ENCODE data around the gene PACS1.
"Not testable (repeated sequence)": the region's sequence is repeated elsewhere in the genome, so short reads cannot be mapped to it uniquely, and the experiment has no call there.

PACS1 gene

DNA sequence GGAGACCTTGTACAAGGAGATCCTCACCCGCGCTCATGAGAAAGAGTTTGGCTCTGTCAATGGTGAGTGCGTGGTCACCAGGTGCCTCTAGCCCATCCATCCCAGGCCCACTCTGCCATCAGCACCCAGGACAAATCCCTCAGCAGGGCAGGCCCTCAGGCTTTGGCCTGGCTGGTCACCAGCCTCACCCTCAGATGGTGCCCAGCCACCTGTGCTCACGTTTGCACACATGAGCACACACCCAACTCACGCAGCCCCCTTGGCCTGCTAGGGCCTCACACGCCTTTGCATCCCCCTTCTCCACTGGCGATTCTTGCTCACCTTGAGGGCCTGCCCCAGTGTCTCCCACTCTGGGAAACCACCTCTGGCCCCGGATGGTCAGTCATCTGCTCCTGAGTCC lies 194.3 kb downstream of the PACS1 start:
- FAIRE-seq: no peak

DNA sequence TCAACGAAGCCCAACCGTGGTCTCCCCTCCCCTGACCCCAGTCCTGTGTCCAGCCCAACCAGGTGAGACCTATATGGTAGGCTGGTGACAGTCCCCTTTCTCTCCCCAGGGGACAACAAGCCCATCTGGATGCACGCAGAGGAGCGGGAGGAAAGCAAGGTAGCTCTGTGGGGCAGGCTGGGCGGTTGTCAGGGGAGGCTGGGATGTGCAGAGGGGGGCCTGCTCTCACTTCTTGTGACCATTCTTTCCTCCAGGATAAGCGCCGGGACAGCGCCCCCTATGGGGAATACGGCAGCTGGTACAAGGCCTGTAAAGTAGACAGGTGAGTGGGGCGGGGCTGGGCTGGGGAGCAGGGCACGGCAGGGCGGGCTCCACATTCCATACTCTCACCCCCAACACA lies 194.8 kb downstream of the PACS1 start:
- no peak for FAIRE-seq

DNA sequence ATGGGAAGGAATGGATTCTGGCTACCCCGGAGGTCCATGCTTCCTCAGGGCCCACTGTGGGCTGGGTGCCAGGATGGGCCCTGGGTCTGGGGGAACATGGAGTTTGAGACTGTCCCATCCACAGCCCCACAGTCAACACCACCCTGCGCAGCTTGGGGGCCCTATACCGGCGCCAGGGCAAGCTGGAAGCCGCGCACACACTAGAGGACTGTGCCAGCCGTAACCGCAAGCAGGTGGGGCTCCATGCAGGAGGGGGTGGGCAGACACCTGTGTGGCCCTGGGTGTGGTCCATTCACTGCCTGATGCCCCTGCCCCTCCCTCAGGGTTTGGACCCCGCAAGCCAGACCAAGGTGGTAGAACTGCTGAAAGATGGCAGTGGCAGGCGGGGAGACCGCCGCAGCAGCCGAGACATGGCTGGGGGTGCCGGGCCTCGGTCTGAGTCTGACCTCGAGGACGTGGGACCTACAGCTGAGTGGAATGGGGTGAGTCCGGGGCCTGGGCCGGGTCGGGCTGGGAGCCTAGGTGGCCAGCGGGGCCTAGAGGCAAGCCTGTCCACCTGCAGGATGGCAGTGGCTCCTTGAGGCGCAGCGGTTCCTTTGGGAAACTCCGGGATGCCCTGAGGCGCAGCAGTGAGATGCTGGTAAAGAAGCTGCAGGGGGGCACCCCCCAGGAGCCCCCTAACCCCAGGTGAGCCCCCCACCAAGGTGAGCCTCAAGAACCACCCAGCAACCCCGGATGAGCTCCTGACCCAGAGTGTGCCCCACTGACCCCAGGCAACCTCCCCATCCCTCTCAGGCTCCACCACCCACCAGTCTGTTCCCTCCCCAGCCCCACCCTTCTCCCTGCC lies 195.7 kb downstream of the PACS1 start:
- no peak for FAIRE-seq

DNA sequence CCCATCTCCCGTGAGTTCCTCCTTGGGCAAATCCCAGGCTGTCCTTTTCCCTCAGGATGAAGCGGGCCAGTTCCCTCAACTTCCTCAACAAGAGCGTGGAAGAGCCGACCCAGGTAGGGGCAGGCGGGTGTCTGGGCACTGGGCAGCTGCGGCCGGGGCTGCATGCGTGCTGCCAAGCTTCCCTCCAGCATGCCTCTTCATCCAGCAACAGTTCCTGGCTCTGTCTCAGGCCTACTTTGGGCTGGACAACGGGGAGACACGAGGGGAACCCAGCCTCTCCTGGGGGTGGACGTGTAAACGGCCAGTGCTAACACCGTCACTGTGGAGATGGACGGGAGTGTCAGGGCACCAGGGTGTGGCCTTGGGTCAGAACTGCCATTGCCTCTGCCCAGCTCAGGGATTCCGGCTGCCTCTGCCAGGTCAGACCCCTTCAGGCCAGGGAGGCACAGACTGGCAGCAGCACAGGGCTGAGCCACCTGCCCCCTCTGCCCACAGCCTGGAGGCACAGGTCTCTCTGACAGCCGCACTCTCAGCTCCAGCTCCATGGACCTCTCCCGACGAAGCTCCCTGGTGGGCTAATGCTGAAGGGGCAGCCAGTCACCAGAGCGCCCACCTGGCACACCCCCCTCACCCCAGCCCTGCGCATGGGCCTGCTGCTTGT lies 196.4 kb downstream of the PACS1 start:
- no peak for FAIRE-seq

DNA sequence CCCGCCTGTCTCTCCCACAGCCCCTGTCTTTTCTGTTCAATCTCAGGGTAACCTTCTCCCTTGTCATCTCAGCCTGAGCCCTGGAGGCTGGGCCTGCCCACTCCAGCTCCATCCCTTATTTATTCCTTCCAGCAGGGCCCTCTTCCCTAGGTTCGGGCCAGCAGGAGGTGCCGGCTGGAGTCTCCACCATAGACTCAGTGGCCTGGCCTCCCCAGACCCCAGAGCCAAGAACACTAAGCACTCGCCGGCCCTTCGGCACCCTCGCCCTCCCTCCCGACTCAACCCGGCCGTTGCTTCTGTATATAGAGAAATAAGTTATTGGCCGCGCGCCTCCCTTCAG lies 196.9 kb downstream of the PACS1 start:
- no peak for FAIRE-seq

DNA sequence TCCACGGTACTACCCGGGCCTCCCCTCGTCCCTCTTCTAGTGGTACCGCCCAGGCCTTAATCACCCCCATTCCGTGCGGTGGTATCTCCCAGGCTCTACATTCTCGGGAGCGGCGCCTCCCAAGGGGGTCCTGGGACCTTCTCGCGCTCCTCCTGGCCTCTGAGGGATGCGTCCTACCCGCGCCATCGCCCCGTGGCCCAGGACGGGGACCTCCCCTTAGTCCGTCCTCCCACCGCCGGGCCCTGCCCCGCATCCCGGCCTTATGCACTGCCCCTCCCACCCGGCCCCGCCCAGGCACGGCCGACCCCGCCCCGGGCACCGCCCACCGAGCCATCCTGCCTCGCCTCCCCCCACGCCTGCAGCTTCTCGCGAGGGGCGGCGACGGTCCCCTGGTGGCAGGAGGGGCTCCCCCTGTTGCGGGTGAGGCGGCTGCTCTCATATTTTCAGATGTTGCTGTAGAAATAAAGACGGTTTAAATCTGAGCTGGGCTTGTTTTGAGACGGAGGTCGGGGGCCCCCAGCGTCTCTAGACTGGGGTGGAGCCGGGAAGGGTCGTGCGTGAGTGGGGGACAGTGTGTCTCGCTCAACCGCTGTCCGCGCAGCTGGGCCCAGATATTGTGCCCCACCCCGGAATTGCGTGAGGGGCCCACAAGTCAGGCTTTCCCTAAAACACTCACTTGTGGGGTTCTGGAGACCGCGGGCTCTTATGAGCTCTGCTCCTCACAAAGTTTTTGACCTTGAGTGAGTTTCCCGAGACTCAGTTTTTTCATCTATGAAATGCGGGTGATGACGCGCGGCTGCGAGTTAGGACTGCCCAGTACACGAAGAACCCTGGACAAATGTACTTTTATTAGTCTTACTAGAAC lies 197.5 kb downstream of the PACS1 start:
- FAIRE-seq: no peak

DNA sequence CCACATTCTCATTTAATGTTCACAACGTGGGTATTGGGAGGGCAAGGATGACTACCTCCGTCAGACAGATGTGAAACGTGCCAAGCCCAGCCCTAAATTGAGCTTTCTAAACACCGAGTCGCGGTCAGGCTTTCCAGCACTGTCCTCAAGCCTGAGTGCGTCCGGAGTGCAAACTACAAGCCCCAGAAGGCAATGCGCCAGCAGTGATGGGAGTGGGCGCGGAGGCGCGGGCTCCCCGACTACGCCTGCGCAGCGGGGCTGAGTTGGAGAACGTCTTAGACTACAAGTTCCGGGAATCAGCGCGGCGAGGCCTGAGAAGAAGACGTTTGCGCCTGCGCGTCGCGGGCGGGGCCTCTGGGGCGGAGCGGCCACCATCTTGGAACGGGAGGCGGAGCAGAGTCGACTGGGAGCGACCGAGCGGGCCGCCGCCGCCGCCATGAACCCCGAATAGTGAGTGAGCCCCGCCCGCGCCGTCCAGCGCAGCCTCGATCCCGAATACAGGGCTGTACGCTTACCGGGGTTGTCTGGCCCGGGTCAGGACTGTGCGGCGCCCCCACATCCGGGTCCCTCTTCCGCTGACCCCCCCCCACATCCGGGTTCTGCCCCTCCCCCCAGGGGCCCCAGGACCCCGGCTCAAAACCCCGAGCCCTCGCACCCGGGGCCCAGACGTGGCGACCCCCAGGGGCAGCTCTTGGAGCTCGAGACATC lies 198.3 kb downstream of the PACS1 start, which contains the start of gene RAB1B:
Gene RAB1B (plus strand): TSS at position 396 of the 708 bp plus-strand sequence. CDS start 41 bp downstream, at position 437.
- peak; percentile 98 for FAIRE-seq

DNA sequence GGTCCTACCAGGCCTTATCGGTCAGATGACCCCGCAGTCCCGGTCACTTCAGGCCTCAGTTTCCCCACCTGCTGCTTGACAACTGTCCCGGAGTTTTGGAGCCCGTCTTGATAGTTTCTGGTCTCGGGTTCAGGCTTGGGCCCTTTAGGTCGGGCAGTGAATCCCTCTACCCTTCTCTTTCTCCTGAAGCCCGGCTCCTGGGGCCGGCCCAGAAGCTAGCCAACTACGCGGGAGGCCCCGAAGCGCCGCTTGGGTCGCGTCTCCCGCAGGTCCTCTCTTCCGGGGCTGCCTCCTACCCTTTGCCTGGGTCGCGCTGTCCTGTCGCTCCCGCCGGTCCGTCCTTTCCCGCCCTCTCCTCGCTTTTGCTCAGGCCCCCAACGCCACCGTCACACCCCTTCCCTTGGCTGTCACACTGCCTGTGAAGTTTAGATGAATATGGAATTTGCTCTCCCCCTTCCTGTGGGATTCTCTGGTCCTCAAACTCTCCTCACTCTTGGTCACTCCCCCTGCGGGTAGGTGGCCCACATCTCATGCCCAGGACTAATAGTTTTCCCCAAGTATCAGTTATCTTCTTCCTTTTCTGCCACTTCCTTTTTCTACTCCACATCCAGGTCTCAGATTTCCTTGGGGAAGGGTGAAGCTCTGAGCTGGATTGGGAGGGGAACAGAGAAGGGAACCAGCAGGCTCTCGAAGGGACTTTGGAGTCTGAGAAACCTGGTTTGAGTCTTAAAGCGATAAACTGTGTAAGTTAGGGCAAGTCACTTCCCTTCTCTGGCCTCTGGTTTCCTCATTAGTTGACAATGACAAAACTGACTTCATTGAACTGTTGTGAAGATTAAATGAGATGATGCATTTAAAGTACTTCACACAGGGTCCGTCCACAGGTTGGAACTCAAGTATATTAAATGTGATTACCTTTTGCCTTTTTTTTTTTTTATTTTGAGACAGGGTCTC lies 199.2 kb downstream of the PACS1 start:
- FAIRE-seq: no peak

DNA sequence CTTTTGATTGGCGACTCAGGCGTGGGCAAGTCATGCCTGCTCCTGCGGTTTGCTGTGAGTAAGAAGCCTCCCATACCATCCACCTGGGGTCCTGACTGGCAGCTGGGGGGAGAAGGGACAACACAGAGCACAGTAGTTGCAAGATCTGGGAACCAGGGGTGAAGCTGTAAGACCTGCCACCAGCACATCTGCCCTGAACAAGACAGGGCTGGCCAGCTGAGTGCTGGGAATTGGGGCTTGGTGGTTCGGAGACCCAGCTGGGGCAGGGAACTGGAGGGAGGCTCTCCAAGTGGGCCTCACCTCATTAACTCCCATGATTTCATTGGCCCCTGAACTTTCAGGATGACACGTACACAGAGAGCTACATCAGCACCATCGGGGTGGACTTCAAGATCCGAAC lies 201.7 kb downstream of the PACS1 start:
- no peak for FAIRE-seq

DNA sequence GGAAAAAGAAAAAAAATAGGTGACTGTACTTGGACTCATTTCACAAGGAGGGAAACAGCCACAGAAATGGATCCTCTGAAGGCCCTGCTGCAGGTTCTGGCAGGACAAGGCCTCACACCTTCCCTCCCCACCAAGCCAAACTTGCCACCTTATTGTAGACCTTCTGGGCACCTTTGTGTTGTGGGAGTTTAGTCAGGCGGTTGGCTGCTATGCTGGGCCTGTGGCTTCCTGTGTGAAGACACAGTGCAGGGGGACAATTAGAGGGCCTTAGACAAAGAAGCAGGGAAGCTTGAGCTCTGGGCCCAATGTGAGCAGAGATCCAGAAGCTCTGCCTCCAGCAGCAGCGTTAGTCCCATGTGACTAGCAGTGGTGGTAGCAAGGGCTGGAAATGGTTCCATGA lies 202.5 kb downstream of the PACS1 start:
- no peak for FAIRE-seq

DNA sequence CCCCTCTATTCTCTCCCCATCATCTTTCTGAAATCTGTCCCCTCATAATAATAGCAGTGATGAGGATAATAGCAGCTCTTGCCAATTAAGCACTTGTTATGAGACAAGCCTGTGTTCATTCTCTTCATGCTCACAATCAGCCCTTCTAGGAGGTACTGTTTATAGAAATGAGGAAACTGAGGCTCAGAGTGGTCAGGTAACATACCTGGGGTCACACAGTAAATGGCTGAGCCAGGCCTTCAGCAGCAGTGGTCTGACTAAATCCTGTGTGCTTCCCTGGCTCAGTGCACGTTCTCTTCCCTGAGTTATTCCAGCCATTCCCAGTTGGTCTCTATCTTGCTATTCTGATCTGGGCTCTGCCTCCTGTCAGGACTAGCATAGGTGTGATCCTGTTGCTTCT lies 204.1 kb downstream of the PACS1 start:
- no peak for FAIRE-seq

DNA sequence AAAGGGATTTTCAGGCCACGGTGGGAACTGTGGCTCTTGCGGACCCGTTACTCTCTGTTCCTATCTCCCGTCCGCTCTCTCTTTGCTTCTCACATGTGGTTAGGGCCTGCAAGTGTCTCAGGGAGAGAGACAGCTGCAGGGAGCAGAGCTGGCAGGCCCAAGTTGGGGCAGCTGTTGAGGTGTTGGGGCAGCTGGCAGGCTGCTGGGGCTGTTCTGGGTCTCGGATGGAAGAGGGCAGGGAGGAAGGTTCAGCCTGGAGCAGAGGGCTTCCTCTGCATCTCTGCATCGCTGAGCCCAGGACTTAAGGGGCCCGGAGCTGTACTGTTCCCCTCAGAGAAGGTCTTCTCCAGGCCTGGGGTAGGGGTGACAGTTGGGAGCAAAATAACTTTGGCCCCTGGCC lies 205.3 kb downstream of the PACS1 start:
- no peak for FAIRE-seq

DNA sequence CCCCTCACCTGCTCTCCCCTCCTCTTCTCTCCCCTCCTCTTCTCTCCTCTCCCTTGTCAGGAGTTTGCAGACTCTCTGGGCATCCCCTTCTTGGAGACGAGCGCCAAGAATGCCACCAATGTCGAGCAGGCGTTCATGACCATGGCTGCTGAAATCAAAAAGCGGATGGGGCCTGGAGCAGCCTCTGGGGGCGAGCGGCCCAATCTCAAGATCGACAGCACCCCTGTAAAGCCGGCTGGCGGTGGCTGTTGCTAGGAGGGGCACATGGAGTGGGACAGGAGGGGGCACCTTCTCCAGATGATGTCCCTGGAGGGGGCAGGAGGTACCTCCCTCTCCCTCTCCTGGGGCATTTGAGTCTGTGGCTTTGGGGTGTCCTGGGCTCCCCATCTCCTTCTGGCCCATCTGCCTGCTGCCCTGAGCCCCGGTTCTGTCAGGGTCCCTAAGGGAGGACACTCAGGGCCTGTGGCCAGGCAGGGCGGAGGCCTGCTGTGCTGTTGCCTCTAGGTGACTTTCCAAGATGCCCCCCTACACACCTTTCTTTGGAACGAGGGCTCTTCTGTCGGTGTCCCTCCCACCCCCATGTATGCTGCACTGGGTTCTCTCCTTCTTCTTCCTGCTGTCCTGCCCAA lies 206.0 kb downstream of the PACS1 start:
- FAIRE-seq: no peak

DNA sequence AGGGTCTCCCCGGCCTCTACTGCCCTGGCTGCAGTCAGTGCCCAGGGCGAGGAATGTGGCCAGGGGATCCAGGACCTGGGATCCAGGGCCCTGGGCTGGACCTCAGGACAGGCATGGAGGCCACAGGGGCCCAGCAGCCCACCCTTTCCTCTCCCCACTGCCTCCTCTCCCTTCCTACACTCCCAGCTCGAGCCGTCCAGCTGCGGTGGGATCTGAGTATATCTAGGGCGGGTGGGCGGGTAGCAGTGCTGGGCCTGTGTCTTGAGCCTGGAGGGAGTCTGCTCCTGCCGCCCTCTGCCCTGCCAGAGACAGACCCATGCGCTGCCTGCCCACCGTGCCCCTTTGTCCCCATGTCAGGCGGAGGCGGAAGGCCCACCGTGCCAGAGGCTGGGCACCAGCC lies 206.5 kb downstream of the PACS1 start:
- not testable (repeated sequence) for FAIRE-seq

DNA sequence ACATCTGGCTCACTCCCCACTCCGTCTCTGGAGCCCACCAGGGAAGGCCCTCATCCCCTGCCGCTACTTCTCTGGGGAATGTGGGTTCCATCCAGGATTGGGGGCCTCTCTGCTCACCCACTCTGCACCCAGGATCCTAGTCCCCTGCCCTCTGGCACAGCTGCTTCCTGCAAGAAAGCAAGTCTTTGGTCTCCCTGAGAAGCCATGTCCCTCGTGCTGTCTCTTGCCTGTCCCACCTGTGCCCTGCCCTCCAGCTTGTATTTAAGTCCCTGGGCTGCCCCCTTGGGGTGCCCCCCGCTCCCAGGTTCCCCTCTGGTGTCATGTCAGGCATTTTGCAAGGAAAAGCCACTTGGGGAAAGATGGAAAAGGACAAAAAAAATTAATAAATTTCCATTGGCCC lies 207.0 kb downstream of the PACS1 start:
- not testable (repeated sequence) for FAIRE-seq

DNA sequence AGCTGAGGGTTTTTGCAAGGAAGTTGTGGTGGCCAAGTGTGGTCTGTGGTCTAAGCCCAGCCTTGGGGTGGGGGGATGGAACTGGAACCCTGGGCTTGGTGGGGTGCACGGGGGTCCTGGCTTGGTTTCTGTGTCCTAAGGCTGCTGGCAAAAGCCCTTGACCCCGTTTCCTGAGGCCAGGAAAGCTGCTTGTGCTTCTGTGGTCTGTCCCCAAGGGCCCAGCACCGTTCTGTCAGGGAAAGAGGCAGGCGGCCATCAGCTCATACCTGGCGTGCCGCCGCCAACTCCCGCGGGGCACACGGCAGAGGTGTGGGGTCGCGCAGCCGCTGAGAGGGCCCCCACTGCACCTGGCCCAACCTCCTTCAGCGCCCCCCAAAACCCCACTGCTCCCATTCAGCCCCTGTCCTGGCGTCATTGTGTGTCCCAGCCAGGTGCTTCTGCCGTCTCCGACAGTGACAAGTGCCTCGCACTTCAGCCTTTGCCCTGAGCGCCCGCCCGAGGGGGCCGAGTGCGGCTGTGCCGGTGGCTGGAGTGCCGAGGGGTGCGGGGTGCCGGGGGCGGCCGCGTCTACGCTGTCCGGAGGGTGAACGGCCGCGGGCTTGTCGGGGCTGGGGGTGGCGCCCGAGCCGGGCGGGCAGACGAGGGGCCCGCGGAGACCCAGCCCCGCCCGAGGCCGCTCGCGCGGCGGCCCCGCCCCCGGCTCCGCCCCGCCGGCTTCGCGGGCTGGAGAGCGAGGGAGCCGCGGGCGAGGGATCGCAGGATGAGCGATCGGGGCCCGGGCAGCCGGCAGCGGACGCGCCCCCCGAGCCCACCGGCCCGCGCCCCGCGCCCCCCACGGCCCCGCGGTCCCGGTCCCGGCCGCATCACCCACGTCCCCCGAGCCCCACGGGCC lies 207.6 kb downstream of the PACS1 start, which contains the start of gene CNIH2:
Gene CNIH2 (plus strand): TSS at position 705 of the 892 bp plus-strand sequence. CDS start 282 bp downstream, outside the sequence.
- FAIRE-seq: no peak

DNA sequence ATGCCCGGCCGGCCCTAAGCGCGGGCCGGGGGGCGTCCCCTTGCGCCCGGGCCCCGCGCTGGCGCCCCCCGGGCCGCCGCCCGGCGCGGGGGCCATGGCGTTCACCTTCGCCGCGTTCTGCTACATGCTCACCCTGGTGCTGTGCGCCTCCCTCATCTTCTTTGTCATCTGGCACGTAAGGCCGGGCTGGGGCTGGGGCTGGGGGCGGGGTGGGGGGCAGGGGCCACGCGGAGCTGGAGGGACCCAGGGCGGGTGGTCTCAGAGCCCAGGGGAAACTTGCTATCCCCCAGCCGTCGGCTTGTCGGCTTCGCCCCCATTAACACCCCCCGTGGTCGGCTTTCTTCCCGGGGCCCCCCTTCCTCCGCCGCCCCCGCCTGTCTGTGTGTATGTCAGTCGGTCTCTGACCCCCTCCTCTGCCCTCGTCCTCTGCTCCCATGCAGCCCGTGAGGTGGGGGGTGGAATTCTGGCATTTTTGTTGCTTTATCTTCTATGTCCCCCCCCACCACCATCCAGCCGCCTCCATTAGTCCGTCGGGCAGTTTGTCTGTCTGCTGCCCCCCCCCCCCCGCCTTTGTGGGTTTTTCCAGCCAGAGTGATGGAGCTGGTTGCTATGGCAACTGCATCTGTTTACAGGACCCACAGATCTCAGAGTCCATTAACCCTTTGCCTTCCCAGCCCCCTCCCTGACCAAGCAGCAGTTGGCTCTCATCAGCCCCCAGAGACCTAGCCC lies 208.5 kb downstream of the PACS1 start:
- FAIRE-seq: no peak

DNA sequence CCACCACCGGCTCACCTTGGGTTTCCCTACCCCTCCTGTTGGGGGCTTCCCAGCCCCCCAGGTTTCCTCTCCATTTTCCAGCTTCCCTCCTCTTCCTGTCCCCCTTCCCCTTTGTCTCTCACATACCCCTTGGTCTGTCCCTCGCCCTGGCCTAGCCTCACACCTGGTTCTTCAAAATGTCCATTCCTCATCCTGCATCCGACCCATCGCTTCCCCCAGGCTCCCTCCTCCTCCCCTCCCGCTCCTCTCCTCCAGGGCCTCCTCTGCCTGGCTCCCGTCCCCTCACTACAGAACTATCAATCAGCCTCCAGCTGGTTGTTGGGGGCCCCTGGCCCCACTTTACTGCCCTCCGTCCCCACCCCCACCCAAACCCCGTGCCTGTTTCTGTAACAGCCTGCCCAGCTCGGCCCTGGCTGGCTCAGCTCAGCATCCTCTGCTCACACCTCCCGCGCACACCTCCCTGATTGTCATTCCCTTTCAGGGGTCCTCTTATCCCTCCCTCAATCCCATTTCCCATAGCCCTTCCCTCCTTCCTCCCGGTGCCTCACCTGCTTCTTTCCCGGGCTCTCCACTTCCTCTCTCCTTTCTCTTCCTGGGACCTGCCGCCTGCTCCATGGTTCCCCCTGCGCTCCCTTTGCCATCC lies 209.1 kb downstream of the PACS1 start:
- no peak for FAIRE-seq

DNA sequence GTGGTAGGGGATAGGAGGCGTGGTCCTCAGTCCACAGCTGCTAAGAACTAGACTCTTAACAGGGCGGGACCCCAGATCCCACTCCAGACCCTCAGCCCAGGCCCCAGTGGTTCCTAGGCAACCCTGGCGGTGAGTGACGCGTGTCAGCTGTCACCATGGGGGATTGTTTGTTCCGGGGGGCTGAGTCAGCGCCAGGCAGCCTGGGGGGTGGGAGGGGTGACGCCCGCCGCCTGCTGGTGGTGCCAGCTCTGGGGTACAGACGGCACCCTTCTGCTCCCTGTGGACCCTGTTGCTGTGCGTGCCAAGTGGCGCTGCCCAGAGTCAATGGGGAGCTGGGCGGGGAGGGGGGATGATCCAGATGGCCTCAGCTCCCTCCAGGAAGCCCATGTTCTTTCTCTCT lies 210.4 kb downstream of the PACS1 start:
- FAIRE-seq: no peak

All from G401.6 (cell line).